Activated B cell treated with CpG ODN at 0.5 μM for 24 hours (primary cell): ENCODE data around the gene RNF175. TPM values are rescaled to one million over a fixed set of nuclear protein-coding genes. Genes with fewer than 3 reads are reported as not detected.

Source experiments
- ATAC-seq: fragments of 200-7000 bp; cut with Tn5 transposase; one replicate; pipeline ENCODE4 v1.10.0; 2021; ENCODE audit warnings: low read depth, mild to moderate bottlenecking, moderate library complexity
- CTCF ChIA-PET: fragments of 350-600 bp; sonication (Branson Sonifier 250); formaldehyde crosslinking; loops from one replicate; lab custom pipeline; 2021; ENCODE audit warnings: antibody characterized with exemption; lab: Charles Lee
- POLR2A ChIA-PET: fragments of 350-600 bp; sonication (Branson Sonifier 250); formaldehyde crosslinking; loops from one replicate; lab custom pipeline; 2021; ENCODE audit warnings: antibody characterized with exemption; lab: Charles Lee
- DNase-seq: peaks from one replicate; pipeline ENCODE4 v3.0.0; 2022
- H3K27ac Mint-ChIP-seq: one replicate; pipeline ENCODE4 v1.8.0; 2020; ENCODE audit warnings: mixed read lengths
- H3K27me3 Mint-ChIP-seq: one replicate; pipeline ENCODE4 v1.8.0; 2021; ENCODE audit warnings: mixed read lengths
- H3K36me3 Mint-ChIP-seq: one replicate; pipeline ENCODE4 v1.8.0; 2021; ENCODE audit warnings: low read depth, mixed read lengths
- H3K4me1 Mint-ChIP-seq: one replicate; pipeline ENCODE4 v1.8.0; 2021; ENCODE audit warnings: mixed read lengths
- H3K4me3 Mint-ChIP-seq: one replicate; pipeline ENCODE4 v1.8.0; 2020; ENCODE audit warnings: mild to moderate bottlenecking, mixed read lengths
- H3K9me3 Mint-ChIP-seq: one replicate; pipeline ENCODE4 v1.8.0; 2020; ENCODE audit warnings: mixed read lengths
- CTCF ChIP-seq: fragments of 200-600 bp; IDR thresholded peaks from one replicate; pipeline ENCODE4 v1.8.0; 2022; ENCODE audit warnings: antibody characterized with exemption, mild to moderate bottlenecking
- intact Hi-C: fragments of 100-400 bp; cut with micrococcal nuclease; formaldehyde crosslinking; loops from one replicate; pipeline ENCODE4 v1.15.1; 2024
- total RNA-seq: library from RNA; stranded (reverse); gene quantifications from 2 replicates; pipeline ENCODE4 v1.2.3, GENCODE V29; 2022

The RNF175 gene
- total RNA-seq, 1 donor from 2014 or later = not detected

DNA sequence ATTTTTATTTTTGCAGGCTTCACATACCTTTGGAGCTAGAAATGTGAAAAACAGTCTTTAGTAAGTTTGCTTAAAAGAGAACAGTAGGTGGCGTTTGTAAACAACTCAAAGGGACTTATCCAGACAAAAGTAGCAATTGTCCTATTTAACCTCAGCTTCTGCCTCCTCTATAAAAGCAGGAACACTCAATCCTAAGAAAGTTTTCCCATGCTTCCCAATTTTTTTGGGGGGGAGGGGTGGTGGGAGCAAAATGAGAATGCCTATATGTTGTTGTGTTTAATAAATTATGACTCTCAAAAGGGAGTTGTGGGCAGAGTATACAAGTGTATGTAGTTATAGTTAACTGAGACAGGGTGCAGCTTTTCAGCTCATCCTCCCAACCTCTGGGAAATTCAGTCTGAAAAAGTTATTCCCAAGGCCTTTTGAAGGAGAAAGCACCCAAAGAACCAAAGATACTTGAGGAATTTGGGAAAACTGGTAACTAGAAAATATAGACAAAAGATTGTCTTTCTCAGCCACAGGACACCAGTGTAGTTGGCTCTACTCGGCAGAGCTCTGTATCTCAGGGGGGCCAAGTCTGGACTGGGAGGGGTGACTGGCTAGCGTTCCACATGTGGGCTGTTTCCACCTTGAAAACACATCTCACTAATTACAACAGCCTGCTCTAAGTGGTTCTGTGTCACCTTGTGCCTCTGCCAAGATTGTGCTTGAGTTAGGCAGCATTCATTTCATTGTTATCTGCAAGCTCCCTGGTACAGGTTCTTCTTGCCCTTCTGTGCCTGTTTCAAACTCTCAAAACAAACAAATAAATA lies 26.3 kb upstream of the RNF175 start:
- no peaks in the 10 kb centered on the region for H3K36me3 Mint-ChIP-seq
- H3K27ac Mint-ChIP-seq = no peak overlapping the region
- peaks cover 64% of the 10 kb centered on the region for H3K27me3 Mint-ChIP-seq
- H3K9me3 Mint-ChIP-seq = no peaks in the 10 kb centered on the region
- peaks cover 31% of the 10 kb centered on the region for H3K4me1 Mint-ChIP-seq
- no peak for DNase-seq
- CTCF ChIA-PET = interaction anchor here (1.5 kb wide), 1 partner anchor 10 kb away, joined by 3 read pairs; no protein-coding TSS in a partner anchor
- intact Hi-C loops = loop anchor here (2.0 kb wide), 1 partner anchor 719 kb away; no protein-coding TSS in a partner anchor
- TF ChIP-seq CTCF = no peak
- no peak overlapping the region for H3K4me3 Mint-ChIP-seq
- no peak for ATAC-seq
- POLR2A ChIA-PET = no interaction called here

- no peak for TF ChIP-seq CTCF
- no peak overlapping the region for H3K27ac Mint-ChIP-seq
- intact Hi-C loops = no loop called here
- no peak overlapping the region for H3K4me3 Mint-ChIP-seq
- ChIA-PET POLR2A (no interaction called here), CTCF (no interaction called here)
- no peak for ATAC-seq
- no peak for DNase-seq
- no peaks in the 10 kb centered on the region for H3K9me3 Mint-ChIP-seq
- H3K27me3 Mint-ChIP-seq = peaks cover 60% of the 10 kb centered on the region
- no peaks in the 10 kb centered on the region for H3K36me3 Mint-ChIP-seq
- H3K4me1 Mint-ChIP-seq = peaks cover 14% of the 10 kb centered on the region
These were observed 24.4 kb upstream of the RNF175 start for GRCh38 chr4:153784166-153784699.

GRCh38 chr4:153782581-153782980 lies 22.8 kb upstream of the RNF175 start:
- H3K9me3 Mint-ChIP-seq = peaks cover 5% of the 10 kb centered on the region
- peaks cover 56% of the 10 kb centered on the region for H3K27me3 Mint-ChIP-seq
- DNase-seq (no peak), ATAC-seq (no peak)
- H3K27ac Mint-ChIP-seq = no peak overlapping the region
- intact Hi-C loops = no loop called here
- H3K36me3 Mint-ChIP-seq = no peaks in the 10 kb centered on the region
- no peak for TF ChIP-seq CTCF
- no peak overlapping the region for H3K4me3 Mint-ChIP-seq
- H3K4me1 Mint-ChIP-seq = no peaks in the 10 kb centered on the region
- POLR2A ChIA-PET = no interaction called here
- CTCF ChIA-PET = no interaction called here

- POLR2A ChIA-PET = no interaction called here
- H3K27ac Mint-ChIP-seq = no peak overlapping the region
- ATAC-seq (no peak), DNase-seq (no peak)
- H3K9me3 Mint-ChIP-seq = peaks cover 5% of the 10 kb centered on the region
- intact Hi-C loops = no loop called here
- TF ChIP-seq CTCF = no peak
- no peaks in the 10 kb centered on the region for H3K36me3 Mint-ChIP-seq
- H3K4me1 Mint-ChIP-seq = no peaks in the 10 kb centered on the region
- H3K4me3 Mint-ChIP-seq = no peak overlapping the region
- peaks cover 48% of the 10 kb centered on the region for H3K27me3 Mint-ChIP-seq
- CTCF ChIA-PET = no interaction called here
These were observed 22.0 kb upstream of the RNF175 start for GRCh38 chr4:153781717-153782416.

DNA sequence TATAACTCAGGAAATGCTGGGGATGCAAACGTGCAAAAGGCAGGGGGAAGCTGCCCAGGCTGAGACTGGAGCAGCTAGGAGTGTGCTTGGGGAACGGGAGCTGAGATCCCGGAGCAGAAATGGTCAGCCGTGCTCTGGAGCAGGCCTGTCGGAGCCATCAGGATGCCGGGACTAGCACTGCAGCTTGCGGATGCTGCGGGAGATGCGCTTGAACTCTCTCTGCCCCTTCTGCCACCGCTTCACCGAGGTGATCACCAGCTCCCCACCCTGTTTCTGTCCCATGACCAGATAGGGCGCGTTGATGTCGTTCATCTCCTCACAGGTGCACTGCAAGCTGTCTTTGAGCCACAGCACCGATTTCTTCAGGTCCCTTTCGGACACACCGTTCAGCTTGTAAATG lies 21.5 kb upstream of the RNF175 start:
- intact Hi-C loops = no loop called here
- Mint-ChIP-seq H3K36me3 (no peaks in the 10 kb centered on the region), H3K27me3 (peaks cover 46% of the 10 kb centered on the region), H3K4me3 (no peak overlapping the region), H3K27ac (no peak overlapping the region), H3K4me1 (no peaks in the 10 kb centered on the region), H3K9me3 (peaks cover 5% of the 10 kb centered on the region)
- no peak for TF ChIP-seq CTCF
- ChIA-PET CTCF (no interaction called here), POLR2A (no interaction called here)
- ATAC-seq (no peak), DNase-seq (no peak)
